ENCODE measurements around the gene NMT2. TPM values are rescaled to one million over a fixed set of nuclear protein-coding genes. Genes with fewer than 3 reads are reported as not detected.

NMT2 gene
- polyA plus RNA-seq, 1 experiment: 38.2 TPM

DNA sequence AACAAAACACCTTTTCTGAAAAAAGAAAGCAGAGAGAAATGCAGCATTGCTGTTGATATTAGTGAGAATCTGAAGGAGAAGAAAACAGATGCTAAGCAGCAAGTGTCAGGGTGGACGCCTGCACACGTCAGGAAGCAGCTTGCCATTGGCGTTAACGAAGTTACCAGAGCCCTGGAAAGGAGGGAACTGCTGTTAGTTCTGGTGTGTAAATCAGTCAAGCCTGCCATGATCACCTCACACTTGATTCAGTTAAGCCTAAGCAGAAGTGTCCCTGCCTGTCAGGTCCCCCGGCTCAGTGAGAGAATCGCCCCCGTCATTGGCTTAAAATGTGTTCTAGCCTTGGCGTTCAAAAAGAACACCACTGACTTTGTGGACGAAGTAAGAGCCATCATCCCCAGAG is 65.0 kb downstream of the NMT2 start:
- TF ChIP-seq, protein P1, sequence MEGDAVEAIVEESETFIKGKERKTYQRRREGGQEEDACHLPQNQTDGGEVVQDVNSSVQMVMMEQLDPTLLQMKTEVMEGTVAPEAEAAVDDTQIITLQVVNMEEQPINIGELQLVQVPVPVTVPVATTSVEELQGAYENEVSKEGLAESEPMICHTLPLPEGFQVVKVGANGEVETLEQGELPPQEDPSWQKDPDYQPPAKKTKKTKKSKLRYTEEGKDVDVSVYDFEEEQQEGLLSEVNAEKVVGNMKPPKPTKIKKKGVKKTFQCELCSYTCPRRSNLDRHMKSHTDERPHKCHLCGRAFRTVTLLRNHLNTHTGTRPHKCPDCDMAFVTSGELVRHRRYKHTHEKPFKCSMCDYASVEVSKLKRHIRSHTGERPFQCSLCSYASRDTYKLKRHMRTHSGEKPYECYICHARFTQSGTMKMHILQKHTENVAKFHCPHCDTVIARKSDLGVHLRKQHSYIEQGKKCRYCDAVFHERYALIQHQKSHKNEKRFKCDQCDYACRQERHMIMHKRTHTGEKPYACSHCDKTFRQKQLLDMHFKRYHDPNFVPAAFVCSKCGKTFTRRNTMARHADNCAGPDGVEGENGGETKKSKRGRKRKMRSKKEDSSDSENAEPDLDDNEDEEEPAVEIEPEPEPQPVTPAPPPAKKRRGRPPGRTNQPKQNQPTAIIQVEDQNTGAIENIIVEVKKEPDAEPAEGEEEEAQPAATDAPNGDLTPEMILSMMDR (IDR thresholded peaks at IDR 0.05; ENCODE audit: low read depth, low read length): no peak
- H3K27me3 ChIP-seq (ENCODE audit: control insufficient read depth, insufficient read depth, low read length): no peaks in the 10 kb centered on the region
- no peak overlapping the region for H3K27ac ChIP-seq (ENCODE audit: low read depth, low read length)
- ChIA-PET POLR2A (no interaction called here), CTCF (interaction anchor here (0.7 to 0.9 kb wide), 2 partner anchors 113 to 129 kb away, joined by 3 read pairs; no protein-coding TSS in a partner anchor)
- no peak for DNase-seq (ENCODE audit: low read depth, low spot score)
- no peak overlapping the region for H3K4me3 ChIP-seq (ENCODE audit: low read depth, low read length)
- H3K9me3 ChIP-seq (ENCODE audit: control insufficient read depth, insufficient read depth, low read length): no peaks in the 10 kb centered on the region

DNA sequence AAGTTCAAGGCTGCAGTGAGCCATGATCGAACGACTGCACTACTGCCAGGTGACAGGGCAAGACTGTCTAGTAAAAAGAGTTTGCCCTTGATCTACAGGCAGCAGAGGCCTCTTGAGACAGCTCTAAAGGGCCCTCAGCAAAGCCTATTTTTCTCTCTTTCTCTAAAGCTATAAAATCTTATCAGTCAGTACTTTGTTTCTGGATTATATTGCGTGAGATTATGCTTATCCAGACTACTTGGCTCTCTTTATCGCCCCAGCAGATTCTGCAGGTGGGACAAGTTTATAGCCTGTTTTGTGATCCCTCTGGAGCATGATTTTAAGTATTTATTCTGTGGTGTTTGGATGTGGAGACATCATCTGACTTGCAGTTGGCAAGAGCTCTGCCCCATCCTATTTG is 68.6 kb downstream of the NMT2 start:
- Histone ChIP-seq H3K9me3 (ENCODE audit: control insufficient read depth, insufficient read depth, low read length) (no peaks in the 10 kb centered on the region; the same call in 1 of the 2 replicates), H3K27ac (ENCODE audit: low read depth, low read length) (no peak overlapping the region), H3K27me3 (ENCODE audit: control insufficient read depth, insufficient read depth, low read length) (no peaks in the 10 kb centered on the region), H3K4me3 (ENCODE audit: low read depth, low read length) (no peak overlapping the region)
- TF ChIP-seq, protein P1 (IDR thresholded peaks at IDR 0.05; ENCODE audit: low read depth, low read length): no peak
- DNase-seq (ENCODE audit: low read depth, low spot score): no peak
- CTCF ChIA-PET: interaction anchor here (1.1 kb wide), 1 partner anchor 69 kb away, joined by 4 read pairs; the partner anchor contains the start of gene NMT2
- POLR2A ChIA-PET: no interaction called here

DNA sequence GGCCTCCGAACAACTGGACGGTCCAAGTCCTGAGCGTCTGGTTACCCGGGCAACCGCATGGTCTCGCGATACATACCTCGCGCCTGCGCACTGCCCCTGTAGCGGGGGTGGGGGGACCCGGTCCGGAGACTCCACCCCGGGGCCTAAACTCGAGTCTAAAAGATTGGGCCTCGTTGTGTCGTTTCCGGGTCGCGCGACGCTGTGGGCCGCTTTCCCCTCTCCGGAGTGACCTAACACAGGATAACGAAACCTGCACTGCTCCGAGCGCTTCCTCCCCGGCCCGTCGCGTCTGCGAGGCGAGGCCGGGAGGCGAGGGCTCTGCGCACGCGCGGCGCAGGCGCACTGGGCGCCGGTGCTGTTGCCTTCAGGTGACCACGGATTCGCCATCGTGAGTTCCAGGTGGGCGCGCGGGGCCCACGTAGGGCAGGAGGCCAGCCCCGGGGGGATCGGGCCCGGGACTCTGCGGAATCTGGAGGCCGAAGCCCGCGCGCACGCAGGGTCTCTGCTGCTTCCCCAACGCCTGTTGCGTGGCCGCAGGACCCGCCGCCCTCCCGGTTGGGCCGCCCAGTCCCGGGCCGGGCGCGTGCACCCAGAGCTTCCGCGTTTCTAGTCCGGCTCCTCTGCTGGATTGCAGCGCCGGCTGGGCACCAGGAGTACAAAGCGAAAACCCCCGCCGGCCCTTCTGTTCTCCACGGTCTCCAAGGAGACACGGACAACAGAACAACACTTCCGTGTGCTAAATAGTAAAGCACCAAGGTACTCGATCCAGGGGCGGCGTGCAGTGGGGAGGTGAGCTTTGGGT is 71.3 kb downstream of the NMT2 start, which contains the start of gene RPP38:
RPP38 (plus strand) TSS at position 345 of the 802 bp plus-strand sequence. CDS start 5,960 bp downstream, outside the sequence.
- TF ChIP-seq, protein P1 (IDR thresholded peaks at IDR 0.05; ENCODE audit: low read depth, low read length): no peak
- ChIA-PET POLR2A (interaction anchor here (0.7 to 1.3 kb wide), 2 partner anchors 138 to 144 kb away, joined by 4 to 5 read pairs; partner anchors contain the start of gene MEIG1), CTCF (interaction anchor here (1.1 to 1.3 kb wide), 2 partner anchors 8 to 12 kb away, joined by 3 to 4 read pairs; no protein-coding TSS in a partner anchor)
- Histone ChIP-seq H3K27ac (ENCODE audit: low read depth, low read length) (peak within 1 kb of the TSS; percentile 97), H3K27me3 (ENCODE audit: control insufficient read depth, insufficient read depth, low read length) (peaks cover 4% of the 10 kb centered on the region), H3K4me3 (ENCODE audit: low read depth, low read length) (peak within 1 kb of the TSS; percentile 87), H3K9me3 (ENCODE audit: control insufficient read depth, insufficient read depth, low read length) (no peaks in the 10 kb centered on the region; the same call in 1 of the 2 replicates)
- DNase-seq (ENCODE audit: low read depth, low spot score): peak; percentile 88

DNA sequence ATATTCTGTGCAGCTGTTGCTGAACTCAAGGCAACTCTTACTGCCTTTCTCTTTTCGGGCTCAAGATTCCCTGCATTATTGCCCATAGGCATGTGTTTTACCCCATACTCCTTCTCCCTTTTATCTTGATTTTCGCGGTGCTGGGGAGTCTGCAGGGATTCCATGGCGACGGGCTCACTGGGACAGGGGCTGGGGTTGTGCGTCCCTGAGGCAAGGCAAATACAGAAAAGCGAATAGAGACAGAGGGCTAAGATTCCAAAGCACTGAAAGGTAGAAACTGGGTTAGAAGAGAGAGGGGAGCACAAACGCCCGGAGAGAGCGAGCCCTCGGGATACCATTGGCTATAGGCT is 71.9 kb downstream of the NMT2 start:
- H3K27ac ChIP-seq (ENCODE audit: low read depth, low read length): peak overlapping the region; percentile 97

More for the DNA sequence above, 71.9 kb downstream of the NMT2 start:
- Histone ChIP-seq H3K4me3 (ENCODE audit: low read depth, low read length) (peak overlapping the region; percentile 87), H3K27me3 (ENCODE audit: control insufficient read depth, insufficient read depth, low read length) (peaks cover 4% of the 10 kb centered on the region), H3K9me3 (ENCODE audit: control insufficient read depth, insufficient read depth, low read length) (no peaks in the 10 kb centered on the region; the same call in 1 of the 2 replicates)
- ChIA-PET POLR2A (no interaction called here), CTCF (interaction anchor here (1.1 to 1.4 kb wide), 3 partner anchors 8 to 13 kb away, joined by 3 to 4 read pairs (median 3); no protein-coding TSS in a partner anchor)
- no peak for DNase-seq (ENCODE audit: low read depth, low spot score)
- TF ChIP-seq, protein P1 (IDR thresholded peaks at IDR 0.05; ENCODE audit: low read depth, low read length): no peak
